ENCODE measurements around the gene IDUA.

Gene IDUA

GRCh38 chr4:1042352-1043055, 55.7 kb downstream of the IDUA start:
- Histone ChIP-seq H4K8ac (ENCODE audit: low read depth, low read length) (no peak overlapping the region), H3K23ac (ENCODE audit: low read length) (no peak overlapping the region), H3K18ac (ENCODE audit: low read length) (no peak overlapping the region), H2BK120ac (ENCODE audit: insufficient read depth, low read length, poor library complexity) (no peak overlapping the region), H2BK12ac (ENCODE audit: low read length) (no peak overlapping the region), H3K4me2 (ENCODE audit: low read length) (no peak overlapping the region), H3K79me2 (ENCODE audit: control insufficient read depth, insufficient read depth, low read length, poor library complexity) (peaks cover 2% of the 10 kb centered on the region), H3K9me3 (ENCODE audit: insufficient read depth, low read depth, low read length) (peaks cover 3% of the 10 kb centered on the region), H3K4ac (ENCODE audit: low read depth, low read length) (no peak overlapping the region), H3K27me3 (ENCODE audit: insufficient read depth, low read length) (no peaks in the 10 kb centered on the region), H3K14ac (ENCODE audit: low read length) (no peak overlapping the region), H4K91ac (ENCODE audit: low read depth, low read length) (no peak overlapping the region), H2BK5ac (ENCODE audit: low read depth, low read length, poor library complexity) (no peak overlapping the region), H3K4me3 (ENCODE audit: low read depth, low read length) (no peak overlapping the region), H3K36me3 (ENCODE audit: control insufficient read depth in 1 of 2, insufficient read depth in 2 of 2, low read length in 2 of 2) (no peaks in the 10 kb centered on the region), H4K12ac (ENCODE audit: low read depth, low read length) (no peak overlapping the region), H3K4me1 (ENCODE audit: control insufficient read depth in 1 of 2, insufficient read depth in 2 of 2, low read length in 2 of 2) (peaks cover 22 to 32% of the 10 kb centered on the region in 2 experiments), H3K9ac (ENCODE audit: low read length) (no peak overlapping the region), H2AK5ac (ENCODE audit: low read length) (no peak overlapping the region), H3K79me1 (ENCODE audit: low read length) (peaks cover 22% of the 10 kb centered on the region), H2AFZ (ENCODE audit: insufficient read depth, low read length, poor library complexity) (no peak overlapping the region), H3K27ac (ENCODE audit: low read depth, low read length) (no peak overlapping the region)
- no CpG with 5 or more reads among the region's 17 CpGs for WGBS (ENCODE audit: extremely low coverage, insufficient coverage, insufficient read length)
- DNase-seq = no peak

DNA sequence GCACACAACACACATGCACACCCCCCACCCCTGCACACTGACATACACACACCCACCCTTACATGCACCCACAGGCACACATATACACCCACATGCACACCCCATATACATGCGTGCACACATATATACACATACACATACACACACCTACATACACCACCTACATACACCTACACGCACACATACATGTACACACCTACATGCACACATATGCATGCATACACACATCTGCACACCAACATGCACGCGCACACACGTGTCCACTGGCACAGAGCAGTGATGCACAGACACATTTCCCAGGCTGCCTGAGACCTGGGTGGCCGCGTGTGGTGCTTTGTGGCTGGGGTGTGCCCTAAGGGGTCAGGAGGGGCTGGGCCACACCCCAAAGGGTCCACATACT, 56.3 kb downstream of the IDUA start:
- Histone ChIP-seq H3K27ac (ENCODE audit: low read depth, low read length) (no peak overlapping the region), H3K79me2 (ENCODE audit: control insufficient read depth, insufficient read depth, low read length, poor library complexity) (peaks cover 2% of the 10 kb centered on the region), H3K27me3 (ENCODE audit: insufficient read depth, low read length) (no peaks in the 10 kb centered on the region), H4K91ac (ENCODE audit: low read depth, low read length) (no peak overlapping the region), H3K9me3 (ENCODE audit: insufficient read depth, low read depth, low read length) (peaks cover 3% of the 10 kb centered on the region), H3K4me2 (ENCODE audit: low read length) (peak overlapping the region; percentile 14), H3K36me3 (ENCODE audit: control insufficient read depth in 1 of 2, insufficient read depth in 2 of 2, low read length in 2 of 2) (no peaks in the 10 kb centered on the region), H2BK120ac (ENCODE audit: insufficient read depth, low read length, poor library complexity) (no peak overlapping the region), H2BK12ac (ENCODE audit: low read length) (peak overlapping the region; percentile 47), H2AK5ac (ENCODE audit: low read length) (no peak overlapping the region), H3K9ac (ENCODE audit: low read length) (no peak overlapping the region), H3K14ac (ENCODE audit: low read length) (peak overlapping the region; percentile 16), H3K18ac (ENCODE audit: low read length) (no peak overlapping the region), H3K23ac (ENCODE audit: low read length) (no peak overlapping the region), H3K4ac (ENCODE audit: low read depth, low read length) (no peak overlapping the region), H3K4me3 (ENCODE audit: low read depth, low read length) (no peak overlapping the region), H4K12ac (ENCODE audit: low read depth, low read length) (no peak overlapping the region), H2AFZ (ENCODE audit: insufficient read depth, low read length, poor library complexity) (no peak overlapping the region), H2BK5ac (ENCODE audit: low read depth, low read length, poor library complexity) (no peak overlapping the region), H3K79me1 (ENCODE audit: low read length) (peaks cover 22% of the 10 kb centered on the region), H3K4me1 (ENCODE audit: control insufficient read depth in 1 of 2, insufficient read depth in 2 of 2, low read length in 2 of 2) (peaks cover 22 to 26% of the 10 kb centered on the region in 2 experiments), H4K8ac (ENCODE audit: low read depth, low read length) (no peak overlapping the region)
- no peak for DNase-seq
- no CpG with 5 or more reads among the region's 7 CpGs for WGBS (ENCODE audit: extremely low coverage, insufficient coverage, insufficient read length)

- Histone ChIP-seq H4K12ac (ENCODE audit: low read depth, low read length) (peak overlapping the region; percentile 25), H3K4me2 (ENCODE audit: low read length) (peak overlapping the region; percentile 51), H3K4me3 (ENCODE audit: low read depth, low read length) (no peak overlapping the region), H2BK120ac (ENCODE audit: insufficient read depth, low read length, poor library complexity) (peak overlapping the region; percentile 74), H2AK5ac (ENCODE audit: low read length) (peak overlapping the region; percentile 57), H2AFZ (ENCODE audit: insufficient read depth, low read length, poor library complexity) (peak overlapping the region; percentile 41), H3K27me3 (ENCODE audit: insufficient read depth, low read length) (no peaks in the 10 kb centered on the region), H3K18ac (ENCODE audit: low read length) (peak overlapping the region; percentile 43), H3K9ac (ENCODE audit: low read length) (no peak overlapping the region), H4K91ac (ENCODE audit: low read depth, low read length) (peak overlapping the region; percentile 85), H3K4me1 (ENCODE audit: control insufficient read depth in 1 of 2, insufficient read depth in 2 of 2, low read length in 2 of 2) (peaks cover 22 to 26% of the 10 kb centered on the region in 2 experiments), H3K23ac (ENCODE audit: low read length) (no peak overlapping the region), H4K8ac (ENCODE audit: low read depth, low read length) (peak overlapping the region; percentile 72), H3K27ac (ENCODE audit: low read depth, low read length) (peak overlapping the region; percentile 80), H3K9me3 (ENCODE audit: insufficient read depth, low read depth, low read length) (peaks cover 3% of the 10 kb centered on the region), H3K79me1 (ENCODE audit: low read length) (peaks cover 22% of the 10 kb centered on the region), H3K4ac (ENCODE audit: low read depth, low read length) (peak overlapping the region; percentile 56), H3K14ac (ENCODE audit: low read length) (peak overlapping the region; percentile 59), H3K79me2 (ENCODE audit: control insufficient read depth, insufficient read depth, low read length, poor library complexity) (peaks cover 2% of the 10 kb centered on the region), H3K36me3 (ENCODE audit: control insufficient read depth in 1 of 2, insufficient read depth in 2 of 2, low read length in 2 of 2) (no peaks in the 10 kb centered on the region), H2BK5ac (ENCODE audit: low read depth, low read length, poor library complexity) (peak overlapping the region; percentile 28), H2BK12ac (ENCODE audit: low read length) (peak overlapping the region; percentile 65)
- no CpG with 5 or more reads among the region's 36 CpGs for WGBS (ENCODE audit: extremely low coverage, insufficient coverage, insufficient read length)
- DNase-seq = peak; percentile 93 to 95
Observed at GRCh38 chr4:1043651-1044468, 57.0 kb downstream of the IDUA start.

- H3K14ac ChIP-seq (ENCODE audit: low read length) = peak overlapping the region; percentile 56
- peaks cover 22% of the 10 kb centered on the region for H3K79me1 ChIP-seq (ENCODE audit: low read length)
- H3K9me3 ChIP-seq (ENCODE audit: insufficient read depth, low read depth, low read length) = peaks cover 3% of the 10 kb centered on the region
- peak overlapping the region; percentile 80 for H3K27ac ChIP-seq (ENCODE audit: low read depth, low read length)
- H3K18ac ChIP-seq (ENCODE audit: low read length) = peak overlapping the region; percentile 34
- H3K79me2 ChIP-seq (ENCODE audit: control insufficient read depth, insufficient read depth, low read length, poor library complexity) = peaks cover 2% of the 10 kb centered on the region
- H3K27me3 ChIP-seq (ENCODE audit: insufficient read depth, low read length) = no peaks in the 10 kb centered on the region
- no peak overlapping the region for H3K9ac ChIP-seq (ENCODE audit: low read length)
- H3K4me1 ChIP-seq (ENCODE audit: control insufficient read depth in 1 of 2, insufficient read depth in 2 of 2, low read length in 2 of 2) = peaks cover 22 to 26% of the 10 kb centered on the region in 2 experiments
- no CpG with 5 or more reads among the region's 12 CpGs for WGBS (ENCODE audit: extremely low coverage, insufficient coverage, insufficient read length)
- H2BK12ac ChIP-seq (ENCODE audit: low read length) = peak overlapping the region; percentile 82
- peak overlapping the region; percentile 85 for H4K91ac ChIP-seq (ENCODE audit: low read depth, low read length)
- peak overlapping the region; percentile 45 for H2BK120ac ChIP-seq (ENCODE audit: insufficient read depth, low read length, poor library complexity)
- peak overlapping the region; percentile 80 for H2AK5ac ChIP-seq (ENCODE audit: low read length)
- peak overlapping the region; percentile 4 for H3K4ac ChIP-seq (ENCODE audit: low read depth, low read length)
- no peaks in the 10 kb centered on the region for H3K36me3 ChIP-seq (ENCODE audit: control insufficient read depth in 1 of 2, insufficient read depth in 2 of 2, low read length in 2 of 2)
- DNase-seq = peak in 1 of 2 donors; percentile 49
- H4K8ac ChIP-seq (ENCODE audit: low read depth, low read length) = peak overlapping the region; percentile 25
- no peak overlapping the region for H3K4me2 ChIP-seq (ENCODE audit: low read length)
- no peak overlapping the region for H3K4me3 ChIP-seq (ENCODE audit: low read depth, low read length)
- H3K23ac ChIP-seq (ENCODE audit: low read length) = no peak overlapping the region
- no peak overlapping the region for H2AFZ ChIP-seq (ENCODE audit: insufficient read depth, low read length, poor library complexity)
- peak overlapping the region; percentile 28 for H2BK5ac ChIP-seq (ENCODE audit: low read depth, low read length, poor library complexity)
- H4K12ac ChIP-seq (ENCODE audit: low read depth, low read length) = peak overlapping the region; percentile 15
Observed at GRCh38 chr4:1044469-1045192, 57.8 kb downstream of the IDUA start.

Data from trophoblast cell (in vitro differentiated cells and primary cell).